ENCODE results near the gene PALM.
A peak's percentile ranks its signal among the peaks of the same experiment; 100 is the strongest.

PALM gene

DNA sequence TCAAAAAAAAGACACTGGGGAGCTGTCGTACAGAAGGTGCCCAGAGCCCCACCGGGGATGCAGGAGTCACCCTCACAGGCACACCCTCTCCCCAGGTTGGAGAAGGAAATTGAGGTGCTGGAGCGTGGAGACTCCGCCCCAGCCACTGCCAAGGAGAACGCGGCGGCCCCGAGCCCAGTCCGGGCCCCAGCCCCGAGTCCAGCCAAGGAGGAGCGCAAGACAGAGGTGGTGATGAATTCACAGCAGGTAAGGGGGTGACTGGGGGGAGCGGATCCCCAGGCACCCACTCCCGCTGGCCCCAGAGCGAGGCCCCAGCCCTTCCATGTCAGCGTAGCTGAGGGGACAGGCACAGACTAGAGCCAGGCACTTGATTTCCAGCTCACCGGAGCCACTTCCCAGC is 22.3 kb downstream of the PALM start:
- no peak for DNase-seq (ENCODE audit: low read depth)
- H3K4me3 ChIP-seq (ENCODE audit: low read length), result no peak overlapping the region
- TF ChIP-seq, protein P1, sequence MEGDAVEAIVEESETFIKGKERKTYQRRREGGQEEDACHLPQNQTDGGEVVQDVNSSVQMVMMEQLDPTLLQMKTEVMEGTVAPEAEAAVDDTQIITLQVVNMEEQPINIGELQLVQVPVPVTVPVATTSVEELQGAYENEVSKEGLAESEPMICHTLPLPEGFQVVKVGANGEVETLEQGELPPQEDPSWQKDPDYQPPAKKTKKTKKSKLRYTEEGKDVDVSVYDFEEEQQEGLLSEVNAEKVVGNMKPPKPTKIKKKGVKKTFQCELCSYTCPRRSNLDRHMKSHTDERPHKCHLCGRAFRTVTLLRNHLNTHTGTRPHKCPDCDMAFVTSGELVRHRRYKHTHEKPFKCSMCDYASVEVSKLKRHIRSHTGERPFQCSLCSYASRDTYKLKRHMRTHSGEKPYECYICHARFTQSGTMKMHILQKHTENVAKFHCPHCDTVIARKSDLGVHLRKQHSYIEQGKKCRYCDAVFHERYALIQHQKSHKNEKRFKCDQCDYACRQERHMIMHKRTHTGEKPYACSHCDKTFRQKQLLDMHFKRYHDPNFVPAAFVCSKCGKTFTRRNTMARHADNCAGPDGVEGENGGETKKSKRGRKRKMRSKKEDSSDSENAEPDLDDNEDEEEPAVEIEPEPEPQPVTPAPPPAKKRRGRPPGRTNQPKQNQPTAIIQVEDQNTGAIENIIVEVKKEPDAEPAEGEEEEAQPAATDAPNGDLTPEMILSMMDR (conservative IDR thresholded peaks at IDR 0.05; ENCODE audit: low read depth, low read length), result no peak

GRCh38 chr19:732148-733069 is 23.7 kb downstream of the PALM start:
- no peak overlapping the region for H3K4me3 ChIP-seq (ENCODE audit: low read length)
- TF ChIP-seq, protein P1 (conservative IDR thresholded peaks at IDR 0.05; ENCODE audit: low read depth, low read length), result no peak
- DNase-seq (ENCODE audit: low read depth), result no peak

DNA sequence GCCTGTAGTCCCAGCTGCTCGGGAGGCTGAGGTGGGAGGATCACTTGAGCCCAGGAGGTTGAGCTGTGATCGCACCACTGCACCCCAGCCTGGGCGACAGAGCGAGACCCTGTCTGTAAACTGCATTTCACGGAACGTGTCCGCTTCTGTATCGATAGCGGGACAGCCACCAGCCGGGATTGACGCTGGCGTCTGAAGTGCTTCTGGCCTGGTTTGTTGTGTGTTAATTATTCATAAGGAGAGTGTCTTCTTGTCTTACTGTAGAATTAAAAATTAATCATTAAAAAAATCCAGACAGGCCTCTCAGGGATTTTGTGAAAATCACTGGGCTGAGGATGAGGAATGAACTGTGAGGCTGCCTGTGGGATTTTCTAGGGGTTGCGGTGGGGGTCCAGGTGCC is 26.0 kb downstream of the PALM start:
- no peak overlapping the region for H3K4me3 ChIP-seq (ENCODE audit: low read length)
- DNase-seq (ENCODE audit: low read depth), result no peak
- TF ChIP-seq, protein P1 (conservative IDR thresholded peaks at IDR 0.05; ENCODE audit: low read depth, low read length), result no peak

GRCh38 chr19:736125-736524 is 27.4 kb downstream of the PALM start:
- no peak for DNase-seq (ENCODE audit: low read depth)
- no peak overlapping the region for H3K4me3 ChIP-seq (ENCODE audit: low read length)
- TF ChIP-seq, protein P1 (conservative IDR thresholded peaks at IDR 0.05; ENCODE audit: low read depth, low read length), result no peak

DNA sequence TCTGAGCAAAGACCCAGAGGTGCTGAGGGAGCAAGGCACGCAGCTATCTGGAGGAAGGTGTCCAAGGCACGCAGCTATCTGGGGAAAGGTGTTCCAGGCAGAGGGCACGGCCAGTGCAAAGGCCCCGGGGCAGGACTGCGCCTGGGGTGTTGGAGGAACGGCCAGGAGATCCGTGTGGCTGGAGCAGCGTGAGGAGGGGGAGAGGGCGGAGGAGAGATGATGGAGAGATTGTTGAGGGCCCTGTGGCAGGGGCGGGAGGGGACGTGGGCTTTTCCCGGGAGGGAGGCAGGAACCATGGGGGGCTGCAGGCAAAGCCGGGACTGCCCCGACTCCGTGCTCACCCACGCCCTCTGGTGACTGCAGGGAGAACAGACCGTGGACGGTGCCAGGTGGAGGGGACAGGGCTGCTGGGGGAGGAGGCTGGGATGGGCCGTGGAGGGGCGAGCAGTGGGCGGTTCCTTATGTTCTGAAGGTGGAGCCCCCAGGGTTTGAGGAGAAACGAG is 28.9 kb downstream of the PALM start:
- TF ChIP-seq, protein P1 (conservative IDR thresholded peaks at IDR 0.05; ENCODE audit: low read depth, low read length), result peak; percentile 67
- DNase-seq (ENCODE audit: low read depth), result no peak
- H3K4me3 ChIP-seq (ENCODE audit: low read length), result no peak overlapping the region

DNA sequence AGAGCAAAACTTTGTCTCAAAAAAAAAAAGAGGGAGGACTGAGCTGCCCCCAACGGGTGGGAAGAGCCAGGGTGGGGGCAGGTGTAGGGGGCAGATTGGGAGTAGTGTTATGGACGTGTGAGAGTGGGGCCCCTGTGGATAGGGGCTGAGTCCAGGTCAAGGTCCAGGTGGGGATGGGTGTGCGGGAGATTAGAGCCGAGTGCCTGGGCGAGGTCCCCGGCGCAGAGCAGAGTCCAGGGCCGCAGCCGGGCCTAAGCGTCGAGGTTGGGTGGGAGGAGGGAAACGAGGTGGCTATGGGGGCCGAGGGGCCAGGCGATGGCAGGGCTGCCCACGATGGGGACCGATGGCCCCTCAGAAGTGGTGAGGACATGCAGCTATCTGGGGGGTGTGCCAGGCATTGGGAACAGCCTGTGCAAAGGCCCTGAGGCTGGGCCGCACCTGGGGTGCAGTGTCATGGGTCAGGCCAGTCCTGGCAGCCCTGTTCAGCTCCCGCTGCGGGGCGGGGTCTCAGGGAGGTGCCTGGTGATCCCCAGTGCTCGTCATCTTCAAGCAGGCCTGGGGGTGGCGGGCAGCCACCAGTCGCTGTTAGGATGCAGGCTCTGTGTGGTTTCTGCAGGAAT is 29.9 kb downstream of the PALM start:
- no peak overlapping the region for H3K4me3 ChIP-seq (ENCODE audit: low read length)

More for the DNA sequence above, 29.9 kb downstream of the PALM start:
- DNase-seq (ENCODE audit: low read depth), result no peak
- TF ChIP-seq, protein P1 (conservative IDR thresholded peaks at IDR 0.05; ENCODE audit: low read depth, low read length), result no peak

Measured in retinal pigment epithelial cell (primary cell).